Measurements from ENCODE around the gene ZC3HAV1L.
"Not testable (repeated sequence)": the region's sequence is repeated elsewhere in the genome, so short reads cannot be mapped to it uniquely, and the experiment has no call there.

Gene ZC3HAV1L

DNA sequence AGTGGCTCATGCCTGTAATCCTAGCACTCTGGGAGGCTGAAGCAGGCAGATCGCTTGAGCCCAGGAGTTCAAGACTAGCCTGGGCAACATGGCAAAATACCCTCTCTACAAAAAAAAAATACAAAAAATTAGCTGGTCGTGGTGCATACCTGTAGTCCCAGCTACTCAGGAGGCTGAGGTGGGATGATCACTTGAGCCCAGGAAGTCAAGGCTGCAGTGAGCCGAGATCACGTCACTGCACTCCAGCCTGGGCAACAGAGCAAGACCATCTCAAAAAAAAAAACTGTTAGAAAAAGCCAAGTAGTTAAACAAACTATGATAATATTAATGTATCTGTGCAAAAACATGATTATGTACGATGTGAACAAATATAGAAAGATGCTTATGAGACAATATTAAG, 10.0 kb downstream of the ZC3HAV1L start:
- not testable (repeated sequence) for H3K27ac ChIP-seq; DNase-seq (ENCODE audit: low read depth, low spot score)

GRCh38 chr7:139023076-139023475, 12.8 kb downstream of the ZC3HAV1L start:
- no peak for DNase-seq (ENCODE audit: low read depth, low spot score)
- H3K27ac ChIP-seq = no peak overlapping the region

- no peak overlapping the region for H3K27ac ChIP-seq
- DNase-seq (ENCODE audit: low read depth, low spot score) = no peak
These were observed 13.6 kb downstream of the ZC3HAV1L start for GRCh38 chr7:139022286-139022685.

DNA sequence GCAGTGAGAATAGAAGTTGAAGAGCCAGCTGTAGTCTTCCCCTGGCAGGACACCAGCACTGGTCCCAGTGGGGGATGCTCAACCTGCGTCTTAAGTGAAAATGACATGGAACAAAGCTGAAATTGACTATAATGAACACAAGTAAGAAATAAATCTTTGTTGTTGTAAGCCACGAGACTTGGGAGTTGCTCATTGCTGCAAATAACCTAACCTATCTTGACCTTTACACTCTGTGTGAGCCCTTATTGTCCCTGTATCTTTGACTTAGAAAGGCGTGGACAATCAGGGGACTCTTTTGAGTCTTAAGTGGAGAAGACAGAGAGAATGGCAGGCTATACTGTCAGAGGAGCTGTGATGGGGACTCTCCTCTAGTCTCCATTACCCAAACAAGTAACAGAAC, 16.9 kb downstream of the ZC3HAV1L start:
- no peak overlapping the region for H3K27ac ChIP-seq
- DNase-seq (ENCODE audit: low read depth, low spot score) = no peak

GRCh38 chr7:139016931-139017511, 18.8 kb downstream of the ZC3HAV1L start:
- no peak overlapping the region for H3K27ac ChIP-seq
- DNase-seq (ENCODE audit: low read depth, low spot score) = no peak

DNA sequence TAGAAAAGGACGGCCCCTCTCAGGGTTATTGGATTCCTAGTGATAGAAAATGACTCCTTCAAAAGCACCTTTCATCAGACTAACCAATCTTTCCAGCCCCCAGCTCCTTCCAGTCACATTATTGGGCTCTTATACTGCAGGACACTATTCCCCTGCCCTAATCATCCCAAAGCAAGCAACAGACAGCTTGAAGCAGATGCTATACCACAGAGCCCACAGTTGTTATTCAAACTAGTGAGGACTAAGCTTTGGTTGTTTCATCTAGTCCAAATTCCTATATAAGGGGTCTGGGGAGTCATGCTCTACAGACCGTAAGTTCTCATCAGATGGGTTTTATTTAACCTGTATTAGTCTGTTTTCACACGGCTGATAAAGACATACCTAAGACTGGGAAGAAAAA, 24.5 kb downstream of the ZC3HAV1L start:
- no peak overlapping the region for H3K27ac ChIP-seq
- DNase-seq (ENCODE audit: low read depth, low spot score) = no peak

DNA sequence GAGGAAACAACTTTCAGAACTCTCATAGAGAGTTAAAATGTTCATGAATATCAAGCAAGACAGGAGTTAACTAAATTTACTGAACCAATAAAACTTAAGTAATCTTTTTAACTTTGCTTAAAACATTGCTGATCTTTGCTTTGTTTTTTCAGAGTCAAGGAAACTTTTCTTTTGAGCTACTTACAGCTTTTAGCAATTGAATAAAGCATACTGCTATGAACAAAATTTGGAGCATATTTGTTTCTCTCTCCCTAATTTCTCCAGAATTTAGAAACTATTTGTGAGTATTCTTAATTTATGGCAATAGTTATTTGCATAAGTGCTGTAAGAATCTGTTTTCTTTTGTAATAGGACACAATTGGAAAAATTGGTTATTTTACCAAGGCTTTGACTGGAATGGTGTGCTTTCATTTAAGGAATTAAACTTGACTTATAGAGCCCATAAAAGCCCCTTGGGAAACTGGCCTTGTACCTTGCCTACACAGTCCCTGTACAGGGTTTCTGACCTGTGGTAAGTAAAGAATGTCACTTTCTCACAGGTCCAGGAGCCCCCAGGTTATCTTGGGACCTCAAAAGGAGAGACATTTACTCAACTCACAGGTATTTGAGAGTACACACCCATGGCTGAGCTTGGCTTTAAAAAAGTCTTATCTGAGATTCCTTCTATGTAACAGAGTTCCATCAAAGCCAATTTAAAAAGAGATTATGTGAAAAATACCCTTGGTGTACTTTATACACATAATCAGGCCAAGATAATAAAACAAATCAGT, 31.3 kb downstream of the ZC3HAV1L start:
- DNase-seq (ENCODE audit: low read depth, low spot score) = no peak
- H3K27ac ChIP-seq = no peak overlapping the region

DNA sequence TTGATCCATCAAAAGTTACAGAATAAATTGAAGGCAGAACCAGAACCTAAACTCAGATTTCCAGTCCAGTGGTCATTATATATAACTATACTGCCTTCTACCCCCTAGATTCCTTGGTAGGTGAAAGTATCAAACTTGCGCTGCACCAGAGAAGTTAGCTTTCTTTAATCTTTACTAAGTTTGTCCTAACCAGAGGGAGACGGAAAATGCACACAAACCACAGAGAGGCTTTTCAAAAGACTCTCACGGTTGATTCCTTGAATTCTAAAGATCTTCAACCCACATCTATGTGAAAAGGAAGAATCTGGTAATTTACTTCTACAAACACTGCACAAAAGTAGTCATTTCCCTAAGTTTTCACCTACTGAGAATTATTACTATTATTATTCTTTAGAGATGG, 36.4 kb downstream of the ZC3HAV1L start:
- DNase-seq (ENCODE audit: low read depth, low spot score) = no peak
- no peak overlapping the region for H3K27ac ChIP-seq

GRCh38 chr7:138992052-138992531, 43.8 kb downstream of the ZC3HAV1L start:
- H3K27ac ChIP-seq = no peak overlapping the region

DNA sequence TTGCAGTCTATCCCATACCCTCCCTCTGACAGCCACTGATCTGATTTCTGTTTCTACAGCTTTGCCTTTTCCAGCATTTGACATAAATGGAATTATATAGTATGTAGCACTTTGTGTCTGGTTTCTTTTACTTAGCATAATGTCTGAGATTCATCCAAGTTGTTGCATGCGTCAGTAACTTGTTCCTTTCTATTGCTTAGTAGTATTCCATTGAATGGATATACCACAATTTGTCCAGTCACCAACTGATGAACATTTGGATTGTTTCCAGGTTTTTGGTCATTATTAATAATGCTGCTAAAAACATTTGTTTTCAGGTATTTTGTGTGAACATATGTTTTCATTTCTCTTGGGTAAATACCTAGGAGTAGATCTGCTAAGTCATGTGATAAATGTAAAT, 48.2 kb downstream of the ZC3HAV1L start:
- no peak for DNase-seq (ENCODE audit: low read depth, low spot score)
- no peak overlapping the region for H3K27ac ChIP-seq

More at GRCh38 chr7:138992052-138992531, 43.8 kb downstream of the ZC3HAV1L start:
- DNase-seq (ENCODE audit: low read depth, low spot score) = no peak

DNA sequence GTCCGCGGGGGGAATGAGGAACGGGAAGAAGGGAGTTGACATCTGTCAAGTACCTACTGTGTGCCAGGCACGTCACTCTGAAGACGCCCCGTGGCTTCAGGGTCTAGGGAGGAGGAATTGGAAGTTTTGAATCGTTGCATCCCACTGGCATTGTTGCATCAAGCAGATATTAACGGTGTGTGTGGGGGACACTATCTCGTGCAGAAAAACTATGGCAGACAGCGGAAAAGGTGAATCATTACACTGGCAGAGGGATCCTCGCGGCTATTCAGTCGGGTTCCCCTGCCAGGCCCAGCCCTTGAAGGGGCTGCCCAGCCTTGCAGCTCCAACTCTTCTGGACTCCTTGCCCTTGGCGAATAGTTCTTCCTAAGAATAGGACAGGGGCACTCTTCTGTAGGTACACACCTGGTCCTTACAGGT, 53.6 kb downstream of the ZC3HAV1L start:
- H3K27ac ChIP-seq = no peak overlapping the region
- DNase-seq (ENCODE audit: low read depth, low spot score) = no peak

- no peak within 1 kb of the TSS for H3K27ac ChIP-seq
- no peak for DNase-seq (ENCODE audit: low read depth, low spot score)
These were observed 54.3 kb downstream of the ZC3HAV1L start, which contains the start of gene KIAA1549 for GRCh38 chr7:138981332-138982203. Gene KIAA1549 (minus strand): TSS chr7:138981389. CDS start chr7:138981269, 120 bp downstream.

DNA sequence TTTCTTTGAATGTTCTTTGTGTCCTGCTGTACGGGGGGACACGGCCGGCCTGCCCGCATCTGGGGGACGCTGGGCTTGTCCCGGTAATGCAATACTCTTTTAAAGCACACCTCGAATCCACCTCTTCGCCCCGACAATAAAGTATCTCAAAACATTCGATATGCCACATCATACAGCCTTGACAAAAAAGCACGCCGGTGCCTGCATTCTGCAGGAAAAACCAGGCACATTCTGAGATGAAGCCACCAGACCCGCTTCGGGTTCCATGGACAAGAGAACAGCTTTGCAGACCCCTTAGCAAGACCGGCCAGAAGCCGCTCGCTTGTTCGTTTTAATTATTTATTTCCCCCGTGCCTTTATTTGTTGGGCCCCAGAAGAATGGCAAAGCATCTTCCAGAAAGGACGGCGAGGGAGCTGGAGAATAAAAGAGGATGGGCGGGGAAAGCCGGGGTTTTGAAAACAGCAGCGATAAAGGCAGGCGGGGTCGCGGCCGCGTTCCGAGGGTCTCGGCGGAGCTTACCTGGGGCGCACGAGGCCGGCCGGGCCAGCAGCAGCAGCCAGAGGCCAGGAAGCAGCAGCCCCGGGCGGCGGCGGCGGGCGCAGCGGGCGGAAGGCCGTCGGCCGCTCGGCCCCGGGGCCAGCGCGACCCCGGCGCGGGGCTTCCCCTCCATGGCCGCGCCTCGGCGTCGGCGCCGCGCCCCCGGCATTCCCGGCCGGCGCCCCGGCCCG, 55.1 kb downstream of the ZC3HAV1L start:
- DNase-seq (ENCODE audit: low read depth, low spot score) = no peak
- H3K27ac ChIP-seq = no peak overlapping the region

DNA sequence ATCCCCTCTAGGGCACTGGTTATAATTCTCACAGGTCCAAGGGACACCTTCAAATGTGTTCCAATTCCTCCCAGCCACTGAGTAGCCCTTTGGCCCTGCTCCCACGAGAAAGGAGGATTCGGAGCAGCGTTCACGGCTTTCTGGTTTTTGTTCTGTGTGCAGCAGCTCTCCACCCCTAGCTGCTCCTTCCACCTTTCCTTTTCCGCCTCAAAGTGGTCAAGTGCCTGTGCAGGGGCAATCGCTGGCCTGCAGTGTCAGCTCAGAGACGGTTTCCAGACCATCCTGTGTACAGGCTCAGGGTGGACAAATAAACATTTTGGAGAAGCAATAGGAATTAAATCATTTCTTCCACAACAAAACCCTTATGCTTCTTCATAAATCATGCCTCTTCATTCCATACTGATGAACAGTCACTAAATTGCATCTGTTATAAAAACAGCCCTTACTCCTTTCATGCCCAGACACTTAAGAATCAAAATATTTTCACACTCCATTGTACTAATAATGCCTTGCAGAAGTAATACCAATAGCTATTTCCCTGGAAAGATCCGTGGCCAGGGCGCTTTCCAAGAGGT, 55.8 kb downstream of the ZC3HAV1L start:
- no peak for DNase-seq (ENCODE audit: low read depth, low spot score)
- no peak overlapping the region for H3K27ac ChIP-seq

GRCh38 chr7:138979226-138979979, 56.4 kb downstream of the ZC3HAV1L start:
- H3K27ac ChIP-seq = no peak overlapping the region
- DNase-seq (ENCODE audit: low read depth, low spot score) = no peak

- DNase-seq (ENCODE audit: low read depth, low spot score) = no peak
- no peak overlapping the region for H3K27ac ChIP-seq
These were observed 57.2 kb downstream of the ZC3HAV1L start for GRCh38 chr7:138978541-138979184.

- not testable (repeated sequence) for H3K27ac ChIP-seq; DNase-seq (ENCODE audit: low read depth, low spot score)
These were observed 59.7 kb downstream of the ZC3HAV1L start for GRCh38 chr7:138976161-138976560.

Measured in epithelial cell of prostate (primary cell).